Measurements from ENCODE around the gene SDK1.

Gene SDK1

GRCh38 chr7:3439333-3440030 lies 138.4 kb downstream of the SDK1 start:
- no peaks in the 10 kb centered on the region for H3K36me3 Mint-ChIP-seq (ENCODE audit: low read depth)
- no peaks in the 10 kb centered on the region for H3K9me3 Mint-ChIP-seq
- no peak overlapping the region for H3K4me3 Mint-ChIP-seq
- no peak overlapping the region for H3K27ac Mint-ChIP-seq
- TF ChIP-seq CTCF (IDR thresholded peaks at IDR 0.05; ENCODE audit: unreplicated experiment in 3 of 3) = no peak
- peaks cover 16% of the 10 kb centered on the region for H3K4me1 Mint-ChIP-seq
- peaks cover 12% of the 10 kb centered on the region for H3K27me3 Mint-ChIP-seq (ENCODE audit: low read depth)

- Mint-ChIP-seq H3K27me3 (ENCODE audit: low read depth) (peaks cover 12% of the 10 kb centered on the region), H3K27ac (no peak overlapping the region), H3K4me3 (no peak overlapping the region), H3K9me3 (peaks cover 3% of the 10 kb centered on the region), H3K36me3 (ENCODE audit: low read depth) (peaks cover 1% of the 10 kb centered on the region), H3K4me1 (peaks cover 16% of the 10 kb centered on the region)
- TF ChIP-seq CTCF (IDR thresholded peaks at IDR 0.05; ENCODE audit: unreplicated experiment in 3 of 3) = no peak
Observed at GRCh38 chr7:3440509-3440908, 139.5 kb downstream of the SDK1 start.

- H3K36me3 Mint-ChIP-seq (ENCODE audit: low read depth) = peaks cover 11% of the 10 kb centered on the region
- H3K9me3 Mint-ChIP-seq = peaks cover 13% of the 10 kb centered on the region
- no peak for TF ChIP-seq CTCF (IDR thresholded peaks at IDR 0.05; ENCODE audit: unreplicated experiment in 3 of 3)
Observed at GRCh38 chr7:3443716-3444115, 142.7 kb downstream of the SDK1 start.

GRCh38 chr7:3446786-3447185 lies 145.7 kb downstream of the SDK1 start:
- TF ChIP-seq CTCF (IDR thresholded peaks at IDR 0.05; ENCODE audit: unreplicated experiment in 3 of 3) = no peak
- Mint-ChIP-seq H3K27ac (no peak overlapping the region), H3K27me3 (ENCODE audit: low read depth) (no peaks in the 10 kb centered on the region), H3K4me3 (no peak overlapping the region), H3K9me3 (peaks cover 13% of the 10 kb centered on the region), H3K4me1 (no peaks in the 10 kb centered on the region), H3K36me3 (ENCODE audit: low read depth) (peaks cover 11% of the 10 kb centered on the region)

More at GRCh38 chr7:3443716-3444115, 142.7 kb downstream of the SDK1 start:
- Mint-ChIP-seq H3K27ac (no peak overlapping the region), H3K4me3 (no peak overlapping the region), H3K27me3 (ENCODE audit: low read depth) (no peaks in the 10 kb centered on the region), H3K4me1 (peaks cover 7% of the 10 kb centered on the region)

GRCh38 chr7:3451701-3452100 lies 150.6 kb downstream of the SDK1 start:
- no peak for TF ChIP-seq CTCF (IDR thresholded peaks at IDR 0.05; ENCODE audit: unreplicated experiment in 3 of 3)

GRCh38 chr7:3453398-3453797 lies 152.3 kb downstream of the SDK1 start:
- TF ChIP-seq CTCF (IDR thresholded peaks at IDR 0.05; ENCODE audit: unreplicated experiment in 3 of 3) = no peak
- Mint-ChIP-seq H3K4me3 (no peak overlapping the region), H3K36me3 (ENCODE audit: low read depth) (no peaks in the 10 kb centered on the region), H3K27ac (no peak overlapping the region), H3K27me3 (ENCODE audit: low read depth) (no peaks in the 10 kb centered on the region), H3K9me3 (peaks cover 15% of the 10 kb centered on the region), H3K4me1 (no peaks in the 10 kb centered on the region)

More at GRCh38 chr7:3451701-3452100, 150.6 kb downstream of the SDK1 start:
- Mint-ChIP-seq H3K27me3 (ENCODE audit: low read depth) (no peaks in the 10 kb centered on the region), H3K36me3 (ENCODE audit: low read depth) (peaks cover 3% of the 10 kb centered on the region), H3K4me3 (no peak overlapping the region), H3K27ac (no peak overlapping the region), H3K4me1 (no peaks in the 10 kb centered on the region), H3K9me3 (peaks cover 9% of the 10 kb centered on the region)

Measured in nephron (organoid).